Measurements from ENCODE around the gene TYMP.

TYMP gene

DNA sequence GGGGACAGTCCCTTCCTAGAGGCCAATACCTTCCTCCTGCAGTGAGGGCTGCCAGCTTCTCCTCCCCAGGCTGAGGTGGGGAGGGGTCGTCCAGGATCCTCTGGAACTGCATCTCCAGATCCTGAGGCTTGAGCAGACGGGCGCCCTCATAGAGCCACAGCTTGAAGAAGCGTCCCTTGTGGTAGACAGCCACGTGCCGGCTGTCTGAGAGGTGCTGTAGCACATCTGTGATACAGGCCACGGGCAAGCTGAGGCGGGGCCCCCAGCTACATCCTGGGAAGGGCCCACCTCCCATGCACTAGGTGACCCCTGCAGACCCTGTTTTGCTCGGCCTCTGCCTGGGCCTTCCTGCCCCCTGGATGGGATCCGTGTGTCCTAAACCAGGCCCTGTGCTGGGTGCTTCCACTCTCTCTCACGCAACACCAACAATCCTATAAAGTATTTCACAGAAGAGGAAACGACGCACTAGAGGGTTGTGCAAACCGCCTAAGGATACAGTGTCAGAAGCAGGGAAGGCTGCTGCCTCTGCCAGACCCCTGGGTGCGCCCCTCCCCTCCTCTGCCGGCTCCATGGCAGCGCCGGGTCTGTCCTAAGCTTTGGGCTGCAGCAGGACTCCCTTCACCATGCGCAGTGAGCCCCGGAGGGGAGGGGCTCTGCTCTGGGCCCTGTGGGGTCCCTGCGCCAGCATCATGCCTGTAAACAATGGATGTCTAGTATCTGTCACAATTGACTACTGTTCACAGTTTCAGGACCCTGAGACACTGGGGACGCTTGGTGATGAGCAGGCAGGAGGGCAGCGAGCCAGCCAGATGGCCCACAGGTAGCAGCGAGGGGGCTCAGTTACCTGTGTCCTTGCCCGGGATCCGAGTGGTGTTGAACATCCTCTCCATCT lies 43.9 kb upstream of the TYMP start:
- TF ChIP-seq ZNF8 (CRISPR knock-in tag; IDR thresholded peaks at IDR 0.05) (no peak), CSDC2 (CRISPR knock-in tag; IDR thresholded peaks at IDR 0.05) (no peak), SNAI2 (CRISPR knock-in tag; IDR thresholded peaks at IDR 0.05) (no peak), OSR1 (CRISPR knock-in tag; IDR thresholded peaks at IDR 0.05) (no peak), TOX (CRISPR knock-in tag; IDR thresholded peaks at IDR 0.05; ENCODE audit: borderline replicate concordance) (no peak), ZNF70 (CRISPR knock-in tag; IDR thresholded peaks at IDR 0.05) (no peak), ARNTL (CRISPR knock-in tag; IDR thresholded peaks at IDR 0.05; ENCODE audit: borderline replicate concordance, low read depth) (no peak), ISL1 (CRISPR knock-in tag; IDR thresholded peaks at IDR 0.05) (no peak), ZC3H10 (CRISPR knock-in tag; IDR thresholded peaks at IDR 0.05) (no peak), ZFP30 (CRISPR knock-in tag; IDR thresholded peaks at IDR 0.05) (no peak), ZFP3 (CRISPR knock-in tag; IDR thresholded peaks at IDR 0.05) (no peak), PPARA (CRISPR knock-in tag; IDR thresholded peaks at IDR 0.05; ENCODE audit: borderline replicate concordance) (no peak), GLIS3 (CRISPR knock-in tag; IDR thresholded peaks at IDR 0.05) (no peak), BACH2 (CRISPR knock-in tag; IDR thresholded peaks at IDR 0.05; ENCODE audit: borderline replicate concordance) (no peak)
- TF ChIP-seq, protein P1, sequence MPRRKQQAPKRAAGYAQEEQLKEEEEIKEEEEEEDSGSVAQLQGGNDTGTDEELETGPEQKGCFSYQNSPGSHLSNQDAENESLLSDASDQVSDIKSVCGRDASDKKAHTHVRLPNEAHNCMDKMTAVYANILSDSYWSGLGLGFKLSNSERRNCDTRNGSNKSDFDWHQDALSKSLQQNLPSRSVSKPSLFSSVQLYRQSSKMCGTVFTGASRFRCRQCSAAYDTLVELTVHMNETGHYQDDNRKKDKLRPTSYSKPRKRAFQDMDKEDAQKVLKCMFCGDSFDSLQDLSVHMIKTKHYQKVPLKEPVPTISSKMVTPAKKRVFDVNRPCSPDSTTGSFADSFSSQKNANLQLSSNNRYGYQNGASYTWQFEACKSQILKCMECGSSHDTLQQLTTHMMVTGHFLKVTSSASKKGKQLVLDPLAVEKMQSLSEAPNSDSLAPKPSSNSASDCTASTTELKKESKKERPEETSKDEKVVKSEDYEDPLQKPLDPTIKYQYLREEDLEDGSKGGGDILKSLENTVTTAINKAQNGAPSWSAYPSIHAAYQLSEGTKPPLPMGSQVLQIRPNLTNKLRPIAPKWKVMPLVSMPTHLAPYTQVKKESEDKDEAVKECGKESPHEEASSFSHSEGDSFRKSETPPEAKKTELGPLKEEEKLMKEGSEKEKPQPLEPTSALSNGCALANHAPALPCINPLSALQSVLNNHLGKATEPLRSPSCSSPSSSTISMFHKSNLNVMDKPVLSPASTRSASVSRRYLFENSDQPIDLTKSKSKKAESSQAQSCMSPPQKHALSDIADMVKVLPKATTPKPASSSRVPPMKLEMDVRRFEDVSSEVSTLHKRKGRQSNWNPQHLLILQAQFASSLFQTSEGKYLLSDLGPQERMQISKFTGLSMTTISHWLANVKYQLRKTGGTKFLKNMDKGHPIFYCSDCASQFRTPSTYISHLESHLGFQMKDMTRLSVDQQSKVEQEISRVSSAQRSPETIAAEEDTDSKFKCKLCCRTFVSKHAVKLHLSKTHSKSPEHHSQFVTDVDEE (CRISPR knock-in tag; IDR thresholded peaks at IDR 0.05), result no peak
- TF ChIP-seq, protein P2, sequence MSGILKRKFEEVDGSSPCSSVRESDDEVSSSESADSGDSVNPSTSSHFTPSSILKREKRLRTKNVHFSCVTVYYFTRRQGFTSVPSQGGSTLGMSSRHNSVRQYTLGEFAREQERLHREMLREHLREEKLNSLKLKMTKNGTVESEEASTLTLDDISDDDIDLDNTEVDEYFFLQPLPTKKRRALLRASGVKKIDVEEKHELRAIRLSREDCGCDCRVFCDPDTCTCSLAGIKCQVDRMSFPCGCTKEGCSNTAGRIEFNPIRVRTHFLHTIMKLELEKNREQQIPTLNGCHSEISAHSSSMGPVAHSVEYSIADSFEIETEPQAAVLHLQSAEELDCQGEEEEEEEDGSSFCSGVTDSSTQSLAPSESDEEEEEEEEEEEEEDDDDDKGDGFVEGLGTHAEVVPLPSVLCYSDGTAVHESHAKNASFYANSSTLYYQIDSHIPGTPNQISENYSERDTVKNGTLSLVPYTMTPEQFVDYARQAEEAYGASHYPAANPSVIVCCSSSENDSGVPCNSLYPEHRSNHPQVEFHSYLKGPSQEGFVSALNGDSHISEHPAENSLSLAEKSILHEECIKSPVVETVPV (CRISPR knock-in tag; IDR thresholded peaks at IDR 0.05), result no peak
- TF ChIP-seq, protein P3, sequence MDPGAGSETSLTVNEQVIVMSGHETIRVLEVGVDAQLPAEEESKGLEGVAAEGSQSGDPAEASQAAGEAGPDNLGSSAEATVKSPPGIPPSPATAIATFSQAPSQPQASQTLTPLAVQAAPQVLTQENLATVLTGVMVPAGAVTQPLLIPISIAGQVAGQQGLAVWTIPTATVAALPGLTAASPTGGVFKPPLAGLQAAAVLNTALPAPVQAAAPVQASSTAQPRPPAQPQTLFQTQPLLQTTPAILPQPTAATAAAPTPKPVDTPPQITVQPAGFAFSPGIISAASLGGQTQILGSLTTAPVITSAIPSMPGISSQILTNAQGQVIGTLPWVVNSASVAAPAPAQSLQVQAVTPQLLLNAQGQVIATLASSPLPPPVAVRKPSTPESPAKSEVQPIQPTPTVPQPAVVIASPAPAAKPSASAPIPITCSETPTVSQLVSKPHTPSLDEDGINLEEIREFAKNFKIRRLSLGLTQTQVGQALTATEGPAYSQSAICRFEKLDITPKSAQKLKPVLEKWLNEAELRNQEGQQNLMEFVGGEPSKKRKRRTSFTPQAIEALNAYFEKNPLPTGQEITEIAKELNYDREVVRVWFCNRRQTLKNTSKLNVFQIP (CRISPR knock-in tag; IDR thresholded peaks at IDR 0.05; ENCODE audit: borderline replicate concordance, low read depth), result no peak
- TF ChIP-seq, protein P4, sequence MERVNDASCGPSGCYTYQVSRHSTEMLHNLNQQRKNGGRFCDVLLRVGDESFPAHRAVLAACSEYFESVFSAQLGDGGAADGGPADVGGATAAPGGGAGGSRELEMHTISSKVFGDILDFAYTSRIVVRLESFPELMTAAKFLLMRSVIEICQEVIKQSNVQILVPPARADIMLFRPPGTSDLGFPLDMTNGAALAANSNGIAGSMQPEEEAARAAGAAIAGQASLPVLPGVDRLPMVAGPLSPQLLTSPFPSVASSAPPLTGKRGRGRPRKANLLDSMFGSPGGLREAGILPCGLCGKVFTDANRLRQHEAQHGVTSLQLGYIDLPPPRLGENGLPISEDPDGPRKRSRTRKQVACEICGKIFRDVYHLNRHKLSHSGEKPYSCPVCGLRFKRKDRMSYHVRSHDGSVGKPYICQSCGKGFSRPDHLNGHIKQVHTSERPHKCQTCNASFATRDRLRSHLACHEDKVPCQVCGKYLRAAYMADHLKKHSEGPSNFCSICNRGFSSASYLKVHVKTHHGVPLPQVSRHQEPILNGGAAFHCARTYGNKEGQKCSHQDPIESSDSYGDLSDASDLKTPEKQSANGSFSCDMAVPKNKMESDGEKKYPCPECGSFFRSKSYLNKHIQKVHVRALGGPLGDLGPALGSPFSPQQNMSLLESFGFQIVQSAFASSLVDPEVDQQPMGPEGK (CRISPR knock-in tag; IDR thresholded peaks at IDR 0.05; ENCODE audit: borderline replicate concordance), result no peak
- TF ChIP-seq, protein P5, sequence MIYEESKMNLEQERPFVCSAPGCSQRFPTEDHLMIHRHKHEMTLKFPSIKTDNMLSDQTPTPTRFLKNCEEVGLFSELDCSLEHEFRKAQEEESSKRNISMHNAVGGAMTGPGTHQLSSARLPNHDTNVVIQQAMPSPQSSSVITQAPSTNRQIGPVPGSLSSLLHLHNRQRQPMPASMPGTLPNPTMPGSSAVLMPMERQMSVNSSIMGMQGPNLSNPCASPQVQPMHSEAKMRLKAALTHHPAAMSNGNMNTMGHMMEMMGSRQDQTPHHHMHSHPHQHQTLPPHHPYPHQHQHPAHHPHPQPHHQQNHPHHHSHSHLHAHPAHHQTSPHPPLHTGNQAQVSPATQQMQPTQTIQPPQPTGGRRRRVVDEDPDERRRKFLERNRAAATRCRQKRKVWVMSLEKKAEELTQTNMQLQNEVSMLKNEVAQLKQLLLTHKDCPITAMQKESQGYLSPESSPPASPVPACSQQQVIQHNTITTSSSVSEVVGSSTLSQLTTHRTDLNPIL (CRISPR knock-in tag; IDR thresholded peaks at IDR 0.05; ENCODE audit: low read depth), result no peak
- no peak for ATAC-seq

DNA sequence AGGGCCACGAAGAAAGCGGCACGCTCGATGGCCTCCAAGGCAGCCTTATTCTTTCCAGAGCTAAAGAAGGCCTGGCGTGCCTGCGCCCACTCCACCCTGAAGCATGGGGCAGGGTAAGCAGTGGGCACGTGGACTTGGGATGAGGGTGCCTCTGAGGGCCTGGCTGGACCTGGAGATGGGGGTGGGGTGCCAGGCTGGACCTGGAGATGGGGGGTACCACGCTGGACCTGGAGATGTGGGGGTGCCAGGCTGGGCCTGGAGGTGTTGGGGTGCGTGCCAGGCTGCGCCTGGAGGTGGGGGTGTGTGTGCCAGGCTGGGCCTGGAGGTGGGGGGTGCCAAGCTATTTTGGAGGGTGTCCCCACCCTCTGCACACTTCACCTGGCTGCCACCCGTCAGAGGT lies 43.2 kb upstream of the TYMP start:
- no peak for ATAC-seq
- TF ChIP-seq BACH2 (CRISPR knock-in tag; IDR thresholded peaks at IDR 0.05; ENCODE audit: borderline replicate concordance) (no peak), ZFP3 (CRISPR knock-in tag; IDR thresholded peaks at IDR 0.05) (no peak), ARNTL (CRISPR knock-in tag; IDR thresholded peaks at IDR 0.05; ENCODE audit: borderline replicate concordance, low read depth) (no peak), TCF4 (CRISPR knock-in tag; IDR thresholded peaks at IDR 0.05; ENCODE audit: borderline replicate concordance) (no peak), ISL1 (CRISPR knock-in tag; IDR thresholded peaks at IDR 0.05) (no peak), CSDC2 (CRISPR knock-in tag; IDR thresholded peaks at IDR 0.05) (no peak), ZNF565 (CRISPR knock-in tag; conservative IDR thresholded peaks at IDR 0.05; ENCODE audit: low read depth) (no peak), TOX (CRISPR knock-in tag; IDR thresholded peaks at IDR 0.05; ENCODE audit: borderline replicate concordance) (no peak), OSR1 (CRISPR knock-in tag; IDR thresholded peaks at IDR 0.05) (no peak)
- TF ChIP-seq, protein P4 (CRISPR knock-in tag; IDR thresholded peaks at IDR 0.05; ENCODE audit: borderline replicate concordance), result no peak
- TF ChIP-seq, protein P5 (CRISPR knock-in tag; IDR thresholded peaks at IDR 0.05; ENCODE audit: low read depth), result no peak
